ENCODE results near the gene PF4V1. TPM values are rescaled to one million over a fixed set of nuclear protein-coding genes. Genes with fewer than 3 reads are reported as not detected.
A peak's percentile ranks its signal among the peaks of the same experiment; 100 is the strongest.

PF4V1 gene
- total and polyA plus RNA-seq, 2 of the 13 experiments (the other 11 are each of a cell fraction or from before 2014, with no cell fraction given) = not detected

DNA sequence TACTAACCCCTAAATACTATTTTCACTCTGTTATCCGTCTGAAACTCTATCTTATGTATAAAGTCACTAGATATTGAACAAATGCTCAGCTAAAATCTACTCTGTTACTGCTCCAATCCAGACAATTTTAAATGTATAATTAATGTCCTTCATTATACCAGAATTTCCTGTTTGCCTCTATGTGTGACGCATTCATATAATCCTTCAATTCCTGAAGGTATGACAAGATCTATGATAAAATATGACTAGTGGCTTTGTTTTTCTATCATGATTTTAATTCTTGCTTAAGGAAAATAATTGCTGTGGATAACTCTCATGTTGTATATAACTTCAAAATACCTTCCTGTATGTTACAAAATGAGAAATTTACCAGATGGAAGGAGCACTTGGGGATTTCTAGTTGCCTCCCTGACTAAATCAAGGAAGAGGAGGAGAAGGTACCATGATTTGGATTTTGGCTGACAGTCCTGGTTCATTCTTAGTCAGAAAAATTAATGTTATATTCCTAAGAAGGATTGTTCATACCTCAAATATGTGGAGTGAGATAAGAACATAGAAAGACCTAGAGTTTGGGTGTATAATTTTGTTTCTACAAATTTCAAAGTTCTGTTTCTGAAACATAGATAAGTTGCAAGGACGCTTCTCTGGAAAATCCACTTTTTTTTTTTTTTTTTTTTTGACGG, 11.7 kb upstream of the PF4V1 start (continued):
- TF ChIP-seq ZNF615 (CRISPR knock-in tag; IDR thresholded peaks at IDR 0.05; ENCODE audit: borderline replicate concordance) (no peak), ZNF674 (CRISPR knock-in tag; IDR thresholded peaks at IDR 0.05; ENCODE audit: low read depth) (no peak), SOX5 (CRISPR knock-in tag; IDR thresholded peaks at IDR 0.05; ENCODE audit: borderline replicate concordance) (no peak), RXRA (CRISPR knock-in tag; IDR thresholded peaks at IDR 0.05) (no peak), RFX5 (IDR thresholded peaks at IDR 0.05; ENCODE audit: low read depth, low read length) (no peak), ZNF20 (CRISPR knock-in tag; IDR thresholded peaks at IDR 0.05) (no peak), ZNF121 (CRISPR knock-in tag; IDR thresholded peaks at IDR 0.05) (no peak)

DNA sequence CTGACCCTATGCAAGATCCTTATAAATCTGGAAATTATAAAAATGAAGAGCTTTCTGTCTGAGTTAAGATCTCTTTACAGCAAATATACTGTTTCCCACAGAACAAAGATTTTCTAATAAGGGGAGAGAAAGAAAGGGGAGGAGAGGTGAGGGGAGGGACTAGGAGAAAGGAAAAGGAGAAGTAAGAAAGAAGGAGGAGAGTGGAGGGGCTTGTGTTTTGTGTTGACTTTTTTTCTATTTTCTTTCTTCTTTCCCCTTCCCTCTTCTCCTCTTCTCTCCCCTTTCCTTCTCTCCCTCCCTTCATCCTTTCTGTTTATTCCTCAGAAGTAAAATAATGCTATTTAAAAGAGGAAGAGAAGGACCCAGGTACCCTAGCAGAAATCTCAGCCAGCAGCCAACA, 10.4 kb upstream of the PF4V1 start:
- intact Hi-C loops (cut with micrococcal nuclease; ENCODE audit: unreplicated experiment) = no loop called here

DNA sequence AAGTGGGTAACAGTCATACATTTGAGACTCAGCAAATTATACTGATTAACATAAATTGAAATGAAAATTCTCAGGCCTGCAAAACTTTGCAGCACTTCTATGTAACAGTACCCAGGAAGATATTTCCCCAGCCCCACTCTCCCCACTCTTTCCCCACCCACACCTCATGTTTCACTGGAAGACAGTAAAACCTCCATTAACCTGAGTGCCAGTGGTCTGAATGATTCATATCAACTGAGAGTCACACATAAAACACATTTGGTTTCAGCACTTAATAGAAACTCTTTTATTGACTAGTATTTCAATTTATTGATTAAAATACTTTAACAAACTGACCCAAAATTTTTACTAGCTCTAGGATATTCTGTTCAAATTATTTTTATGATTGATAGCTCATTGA, 9.7 kb upstream of the PF4V1 start:
- Histone ChIP-seq H3K9me3 (ENCODE audit: low read length) (no peaks in the 10 kb centered on the region), H3K4me1 (ENCODE audit: insufficient read depth, low read length) (no peaks in the 10 kb centered on the region), H3K36me3 (replicated peaks in 1 of 2; ENCODE audit: control insufficient read depth in 1 of 2, insufficient read depth in 2 of 2, low read length in 2 of 2) (no peaks in the 10 kb centered on the region), H3K4me3 (replicated peaks in 1 of 3; ENCODE audit: insufficient read depth in 1 of 3, low read depth in 2 of 3, low read length in 3 of 3) (no peak overlapping the region), H3K79me2 (ENCODE audit: insufficient read depth, low read length) (no peaks in the 10 kb centered on the region), H3K9ac (ENCODE audit: insufficient read depth, low read depth, low read length) (no peak overlapping the region), H4K20me1 (ENCODE audit: insufficient read depth, low read length) (no peaks in the 10 kb centered on the region), H3K4me2 (ENCODE audit: low read depth, low read length) (no peak overlapping the region), H2AFZ (ENCODE audit: low read length) (no peak overlapping the region), H3K27me3 (ENCODE audit: control insufficient read depth in 1 of 2, insufficient read depth in 2 of 2, low read length in 2 of 2) (peaks cover 0 to 1% of the 10 kb centered on the region in 2 experiments; a peak in 1 of 5 replicates), H3K27ac (ENCODE audit: extremely low read length, insufficient read depth, low read length) (no peak overlapping the region)
- DNase-seq (ENCODE audit: low spot score) (no peak), ATAC-seq (no peak), FAIRE-seq (no peak)
- in situ Hi-C loops (cut with HindIII; ENCODE audit: extremely low pct_ligation_motif_present, low pct_unique_long_range_greater_than_20kb) (no loop called here), intact Hi-C loops (cut with micrococcal nuclease; ENCODE audit: unreplicated experiment) (no loop called here)
- BruUV-seq (replicated peaks) = no TSS peak
- CTCF ChIA-PET (ENCODE audit: low intra/inter-chr PET ratio, low total read pairs) = no interaction called here
- POLR2A ChIA-PET = no interaction called here
- TF ChIP-seq ZNF333 (CRISPR knock-in tag; IDR thresholded peaks at IDR 0.05; ENCODE audit: borderline replicate concordance) (no peak), MED13 (CRISPR knock-in tag; IDR thresholded peaks at IDR 0.05) (no peak), KLF16 (CRISPR knock-in tag; IDR thresholded peaks at IDR 0.05) (no peak), MEIS2 (CRISPR knock-in tag; IDR thresholded peaks at IDR 0.05) (no peak), AGO2 (optimal IDR thresholded peaks at IDR 0.05; ENCODE audit: low read depth, low read length) (no peak), SOX5 (CRISPR knock-in tag; IDR thresholded peaks at IDR 0.05; ENCODE audit: borderline replicate concordance) (no peak), ZNF296 (CRISPR knock-in tag; conservative IDR thresholded peaks at IDR 0.05) (no peak), SOX13 (IDR thresholded peaks at IDR 0.05) (no peak), SOX13 (CRISPR knock-in tag; conservative IDR thresholded peaks at IDR 0.05 in 1 of 2, IDR thresholded peaks at IDR 0.05 in 1 of 2) (no peak), ZFAT (CRISPR knock-in tag; conservative IDR thresholded peaks at IDR 0.05) (no peak), ZNF563 (CRISPR knock-in tag; IDR thresholded peaks at IDR 0.05) (no peak)
- TF ChIP-seq, protein P1, sequence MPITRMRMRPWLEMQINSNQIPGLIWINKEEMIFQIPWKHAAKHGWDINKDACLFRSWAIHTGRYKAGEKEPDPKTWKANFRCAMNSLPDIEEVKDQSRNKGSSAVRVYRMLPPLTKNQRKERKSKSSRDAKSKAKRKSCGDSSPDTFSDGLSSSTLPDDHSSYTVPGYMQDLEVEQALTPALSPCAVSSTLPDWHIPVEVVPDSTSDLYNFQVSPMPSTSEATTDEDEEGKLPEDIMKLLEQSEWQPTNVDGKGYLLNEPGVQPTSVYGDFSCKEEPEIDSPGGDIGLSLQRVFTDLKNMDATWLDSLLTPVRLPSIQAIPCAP (CRISPR knock-in tag; IDR thresholded peaks at IDR 0.05; ENCODE audit: low read depth) = no peak

More for the DNA sequence above, 10.4 kb upstream of the PF4V1 start:
- no peak for DNase-seq (ENCODE audit: low spot score)
- no peak overlapping the region for H3K4me2 ChIP-seq (ENCODE audit: low read depth, low read length)
- no peak for ATAC-seq
- CTCF ChIA-PET (ENCODE audit: low intra/inter-chr PET ratio, low total read pairs) = no interaction called here
- H3K4me1 ChIP-seq (ENCODE audit: insufficient read depth, low read length) = no peaks in the 10 kb centered on the region
- no peak overlapping the region for H3K27ac ChIP-seq (ENCODE audit: extremely low read length, insufficient read depth, low read length)
- H4K20me1 ChIP-seq (ENCODE audit: insufficient read depth, low read length) = no peaks in the 10 kb centered on the region
- in situ Hi-C loops (cut with HindIII; ENCODE audit: extremely low pct_ligation_motif_present, low pct_unique_long_range_greater_than_20kb) = no loop called here
- no peak overlapping the region for H3K4me3 ChIP-seq (replicated peaks in 1 of 3; ENCODE audit: insufficient read depth in 1 of 3, low read depth in 2 of 3, low read length in 3 of 3)
- peaks cover 0 to 1% of the 10 kb centered on the region in 2 experiments; a peak in 1 of 5 replicates for H3K27me3 ChIP-seq (ENCODE audit: control insufficient read depth in 1 of 2, insufficient read depth in 2 of 2, low read length in 2 of 2)
- FAIRE-seq = no peak
- POLR2A ChIA-PET = no interaction called here
- no peak overlapping the region for H2AFZ ChIP-seq (ENCODE audit: low read length)
- no peaks in the 10 kb centered on the region for H3K9me3 ChIP-seq (ENCODE audit: low read length)
- no peak overlapping the region for H3K9ac ChIP-seq (ENCODE audit: insufficient read depth, low read depth, low read length)
- no peaks in the 10 kb centered on the region for H3K79me2 ChIP-seq (ENCODE audit: insufficient read depth, low read length)
- no peaks in the 10 kb centered on the region for H3K36me3 ChIP-seq (replicated peaks in 1 of 2; ENCODE audit: control insufficient read depth in 1 of 2, insufficient read depth in 2 of 2, low read length in 2 of 2)
- BruUV-seq (replicated peaks) = no TSS peak
- no peak for TF ChIP-seq ZBTB38 (CRISPR knock-in tag; IDR thresholded peaks at IDR 0.05)
- TF ChIP-seq HNRNPK (IDR thresholded peaks at IDR 0.05; ENCODE audit: low read depth, low read length, poor library complexity, severe bottlenecking) = peak; percentile 52
